Endothelial cell of umbilical vein (primary cell): Measurements from ENCODE around the gene PDE7B. TPM values are rescaled to one million over a fixed set of nuclear protein-coding genes. Genes with fewer than 3 reads are reported as not detected.
A peak's percentile ranks its signal among the peaks of the same experiment; 100 is the strongest.

Experiments
- BruUV-seq: library from RNA; stranded (reverse); fragments of 400-500 nt; replicated peaks from 2 replicates; lab custom pipeline; 2021; lab: Mats Ljungman, UMichigan
- CTCF ChIA-PET: fragments of 300-600, 350-600 bp; sonication (Branson Sonifier 250); formaldehyde crosslinking; loops from one replicate; lab custom pipeline; 2021; ENCODE audit warnings: antibody characterized with exemption, inconsistent platforms; lab: Charles Lee
- POLR2A ChIA-PET: fragments of 300-600, 350-600 bp; sonication (Branson Sonifier 250); formaldehyde crosslinking; loops from one replicate; lab custom pipeline; 2021; ENCODE audit warnings: antibody characterized with exemption, inconsistent platforms; lab: Charles Lee
- DNase-seq: peaks from one replicate; pipeline ENCODE4 v3.0.0-alpha.2; 2011; ENCODE audit warnings: low read depth, low spot score
- FAIRE-seq: peaks from 2 replicates; lab custom pipeline; 2011; peaks lifted over from hg19 to GRCh38; lab: Jason Lieb, UNC
- H2AFZ ChIP-seq: 2 replicates; pipeline ENCODE4 v1.6.0; 2012; ENCODE audit warnings: low read depth, low read length, control low read depth, inconsistent platforms
- H3K27ac ChIP-seq: 2 replicates; pipeline ENCODE4 v1.5.1; 2011; ENCODE audit warnings: low read depth, mild to moderate bottlenecking, control low read depth, low read length, moderate library complexity; ENCODE audit not compliant: insufficient read depth
- H3K27me3 ChIP-seq, 2 experiments: 2 replicates each; pipeline versions ENCODE4 v1.6.0 to v1.6.1; 2011; ENCODE audit warnings: low read length in 2 of 2, mixed read lengths in 1 of 2; ENCODE audit not compliant: control insufficient read depth in 2 of 2, insufficient read depth in 2 of 2
- H3K36me3 ChIP-seq, 2 experiments: 2 replicates in 1 of 2; 3 replicates in 1 of 2; pipeline ENCODE4 v1.5.1; 2011; ENCODE audit warnings: low read length in 2 of 2, mild to moderate bottlenecking in 1 of 2, moderate library complexity in 1 of 2; ENCODE audit not compliant: control insufficient read depth in 2 of 2, insufficient read depth in 2 of 2; ENCODE audit errors: extremely low read depth in 1 of 2
- H3K4me1 ChIP-seq: 3 replicates; pipeline ENCODE4 v1.5.1; 2011; ENCODE audit warnings: mild to moderate bottlenecking, low read length; ENCODE audit not compliant: control insufficient read depth, insufficient read depth; ENCODE audit errors: extremely low read depth
- H3K4me2 ChIP-seq: 2 replicates; pipeline ENCODE4 v1.6.1; 2011; ENCODE audit warnings: low read length, control low read depth, mixed read lengths; ENCODE audit not compliant: insufficient read depth
- H3K4me3 ChIP-seq, 3 experiments: fragments of 200-600 bp in 1 of 3; sonication (generic), shearing (Covaris generic) in 1 of 3; replicated peaks in 1 of 3; 2 replicates each; pipeline ENCODE4 v1.5.1; 2011 to 2016; ENCODE audit warnings: control low read depth in 3 of 3, low read length in 3 of 3, mild to moderate bottlenecking in 2 of 3, inconsistent platforms in 1 of 3, low read depth in 1 of 3, moderate library complexity in 1 of 3; ENCODE audit not compliant: insufficient read depth in 1 of 3
- H3K79me2 ChIP-seq: 2 replicates; pipeline ENCODE4 v1.6.0; 2012; ENCODE audit warnings: low read length, inconsistent platforms; ENCODE audit not compliant: control insufficient read depth, insufficient read depth
- H3K9ac ChIP-seq: replicated peaks from 2 replicates; pipeline ENCODE3; 2011; ENCODE audit warnings: low read length, control low read depth; ENCODE audit not compliant: insufficient read depth; ENCODE audit errors: extremely low read depth
- H3K9me1 ChIP-seq: replicated peaks from 3 replicates; pipeline ENCODE4 v1.6.0; 2011; ENCODE audit warnings: mild to moderate bottlenecking, low read length; ENCODE audit not compliant: control insufficient read depth, insufficient read depth; ENCODE audit errors: extremely low read depth
- H3K9me3 ChIP-seq: replicated peaks from 2 replicates; pipeline ENCODE4 v1.5.1; 2012; ENCODE audit warnings: low read length, inconsistent platforms; ENCODE audit not compliant: control insufficient read depth, insufficient read depth
- H4K20me1 ChIP-seq: replicated peaks from 2 replicates; pipeline ENCODE3; 2011; ENCODE audit warnings: mild to moderate bottlenecking, low read length; ENCODE audit not compliant: control insufficient read depth, insufficient read depth; ENCODE audit errors: extremely low read depth
- FOS ChIP-seq: IDR thresholded peaks from 2 replicates; pipeline ENCODE4 v1.6.1; 2011; ENCODE audit warnings: mild to moderate bottlenecking, low read length, moderate library complexity, borderline replicate concordance; ENCODE audit not compliant: insufficient read depth
- MYC ChIP-seq: IDR thresholded peaks from one replicate; pipeline ENCODE4 v1.6.1; 2011; ENCODE audit warnings: mild to moderate bottlenecking, low read depth, low read length
- POLR2A ChIP-seq: IDR thresholded peaks from 2 replicates; pipeline ENCODE4 v1.6.1; 2012; ENCODE audit warnings: low read depth, mild to moderate bottlenecking, control low read depth, low read length
- POLR2AphosphoS5 ChIP-seq: IDR thresholded peaks from 2 replicates; pipeline ENCODE4 v1.6.1; 2012; ENCODE audit warnings: low read depth, mild to moderate bottlenecking, control low read depth, low read length, moderate library complexity; ENCODE audit not compliant: insufficient read depth
- dilution Hi-C: fragments of 300-500 bp; cut with MboI; formaldehyde crosslinking; loops from one replicate; pipeline ENCODE4 v1.15.0; 2019; ENCODE audit warnings: low sequenced_read_pairs; ENCODE audit not compliant: extremely low pct_ligation_motif_present
- intact Hi-C: fragments of 100-400 bp; cut with micrococcal nuclease; formaldehyde crosslinking; loops from one replicate; pipeline ENCODE4 v1.10.0; 2022
- polyA plus RNA-seq, 4 experiments: library from polyadenylated mRNA; depleted of rRNA in 3 of 4; stranded (reverse) in 3 of 4; unstranded in 1 of 4; fragments of >200 nt; gene quantifications; 2 replicates each; pipeline versions ENCODE4 v1.2.1 to v1.2.3, GENCODE V29; 2011 to 2012; ENCODE audit warnings: missing spikeins in 1 of 4
- total RNA-seq: library from RNA; stranded (reverse); gene quantifications from 2 replicates; pipeline ENCODE4 v1.2.3, GENCODE V29; 2021
- TF ChIP-seq, protein P1 (sequence below), 2 donors: IDR thresholded peaks; 1 replicate in 1 of 2; 2 replicates in 1 of 2; pipeline ENCODE4 v1.5.1; 2011; ENCODE audit warnings: low read length in 2 of 2, mild to moderate bottlenecking in 2 of 2, moderate library complexity in 2 of 2, control low read depth in 1 of 2, inconsistent platforms in 1 of 2, low read depth in 1 of 2; ENCODE audit not compliant: insufficient read depth in 1 of 2; ENCODE audit errors: extremely low read depth in 1 of 2

Gene PDE7B
- total and polyA plus RNA-seq, 2 donors (not counting 3 experiments of a cell fraction or from before 2014, with no cell fraction given) = 20.6 to 25.1 TPM

GRCh38 chr6:135904666-135905065 lies 53.2 kb downstream of the PDE7B start:
- Histone ChIP-seq H3K9ac (no peak overlapping the region), H3K9me3 (no peaks in the 10 kb centered on the region), H3K36me3 (no peaks in the 10 kb centered on the region), H3K9me1 (no peaks in the 10 kb centered on the region), H3K27me3 (no peaks in the 10 kb centered on the region), H3K27ac (no peak overlapping the region), H3K79me2 (no peaks in the 10 kb centered on the region), H3K4me2 (no peak overlapping the region), H4K20me1 (no peaks in the 10 kb centered on the region), H2AFZ (no peak overlapping the region), H3K4me3 (no peak overlapping the region), H3K4me1 (no peaks in the 10 kb centered on the region)
- dilution Hi-C loops (no loop called here), intact Hi-C loops (loop anchor here (10.0 kb wide), 1 partner anchor 450 kb away; no protein-coding TSS in a partner anchor)
- FAIRE-seq (no peak), DNase-seq (no peak)
- TF ChIP-seq FOS (peak; percentile 49), POLR2AphosphoS5 (no peak), POLR2A (no peak), MYC (no peak)
- TF ChIP-seq, protein P1, sequence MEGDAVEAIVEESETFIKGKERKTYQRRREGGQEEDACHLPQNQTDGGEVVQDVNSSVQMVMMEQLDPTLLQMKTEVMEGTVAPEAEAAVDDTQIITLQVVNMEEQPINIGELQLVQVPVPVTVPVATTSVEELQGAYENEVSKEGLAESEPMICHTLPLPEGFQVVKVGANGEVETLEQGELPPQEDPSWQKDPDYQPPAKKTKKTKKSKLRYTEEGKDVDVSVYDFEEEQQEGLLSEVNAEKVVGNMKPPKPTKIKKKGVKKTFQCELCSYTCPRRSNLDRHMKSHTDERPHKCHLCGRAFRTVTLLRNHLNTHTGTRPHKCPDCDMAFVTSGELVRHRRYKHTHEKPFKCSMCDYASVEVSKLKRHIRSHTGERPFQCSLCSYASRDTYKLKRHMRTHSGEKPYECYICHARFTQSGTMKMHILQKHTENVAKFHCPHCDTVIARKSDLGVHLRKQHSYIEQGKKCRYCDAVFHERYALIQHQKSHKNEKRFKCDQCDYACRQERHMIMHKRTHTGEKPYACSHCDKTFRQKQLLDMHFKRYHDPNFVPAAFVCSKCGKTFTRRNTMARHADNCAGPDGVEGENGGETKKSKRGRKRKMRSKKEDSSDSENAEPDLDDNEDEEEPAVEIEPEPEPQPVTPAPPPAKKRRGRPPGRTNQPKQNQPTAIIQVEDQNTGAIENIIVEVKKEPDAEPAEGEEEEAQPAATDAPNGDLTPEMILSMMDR (IDR thresholded peaks at IDR 0.05; ENCODE audit: extremely low read depth in 1 of 2, insufficient read depth in 1 of 2, low read depth in 1 of 2, low read length in 2 of 2) = no peak
- CTCF ChIA-PET = no interaction called here
- no TSS peak for BruUV-seq
- POLR2A ChIA-PET = no interaction called here
